Measurements from ENCODE around the gene ZNF92. TPM values are rescaled to one million over a fixed set of nuclear protein-coding genes. Genes with fewer than 3 reads are reported as not detected.

ZNF92 gene
- total and polyA plus RNA-seq, 2 of the 13 experiments (the other 11 are each of a cell fraction or from before 2014, with no cell fraction given): 4.0 to 13.2 TPM

GRCh38 chr7:65373608-65374351, at the start of gene ZNF92 (continued):
- peak; percentile 83 for TF ChIP-seq MXD1 (CRISPR knock-in tag; IDR thresholded peaks at IDR 0.05)
- 0 out of 2 replicates have a peak, but pooled peaks have one; percentile 68 for TF ChIP-seq ZNF800 (CRISPR knock-in tag; IDR thresholded peaks at IDR 0.05)
- peak; percentile 84 for TF ChIP-seq ZNF543 (CRISPR knock-in tag; IDR thresholded peaks at IDR 0.05)
- no peak for TF ChIP-seq HNRNPH1 (optimal IDR thresholded peaks at IDR 0.05; ENCODE audit: low read depth, low read length)
- TF ChIP-seq RORA (CRISPR knock-in tag; IDR thresholded peaks at IDR 0.05): no peak
- TF ChIP-seq ZNF652 (CRISPR knock-in tag; IDR thresholded peaks at IDR 0.05; ENCODE audit: borderline replicate concordance, low read depth): no peak
- no peak for TF ChIP-seq ZBTB37 (CRISPR knock-in tag; IDR thresholded peaks at IDR 0.05)
- no peak for TF ChIP-seq GATAD2A (CRISPR knock-in tag; IDR thresholded peaks at IDR 0.05)
- peak; percentile 96 for TF ChIP-seq SMAD1 (CRISPR knock-in tag; IDR thresholded peaks at IDR 0.05; ENCODE audit: borderline replicate concordance, low read depth)
- TF ChIP-seq CSRNP1 (CRISPR knock-in tag; IDR thresholded peaks at IDR 0.05): 0 out of 2 replicates have a peak, but pooled peaks have one; percentile 38
- no peak for TF ChIP-seq MBNL3 (CRISPR knock-in tag; conservative IDR thresholded peaks at IDR 0.05)
- TF ChIP-seq NKX3-1 (CRISPR knock-in tag; IDR thresholded peaks at IDR 0.05): peak; percentile 60; the same call in 1 of the 2 replicates
- TF ChIP-seq HOXA3 (CRISPR knock-in tag; IDR thresholded peaks at IDR 0.05): peak; percentile 66
- TF ChIP-seq SCMH1 (CRISPR knock-in tag; IDR thresholded peaks at IDR 0.05; ENCODE audit: borderline replicate concordance): no peak
- TF ChIP-seq ZBTB49 (CRISPR knock-in tag; IDR thresholded peaks at IDR 0.05; ENCODE audit: borderline replicate concordance): no peak
- TF ChIP-seq ZNF7 (CRISPR knock-in tag; IDR thresholded peaks at IDR 0.05): no peak
- no peak for TF ChIP-seq STAT6 (CRISPR knock-in tag; IDR thresholded peaks at IDR 0.05; ENCODE audit: borderline replicate concordance)
- TF ChIP-seq ZNF83 (CRISPR knock-in tag; IDR thresholded peaks at IDR 0.05; ENCODE audit: borderline replicate concordance): no peak
